Stomach (tissue), 9 donors: Measurements from ENCODE around the gene ANGPTL4. TPM values are rescaled to one million over a fixed set of nuclear protein-coding genes. Genes with fewer than 3 reads are reported as not detected.

Source experiments
- DNase-seq, 2 donors: peaks; one replicate each; pipeline versions ENCODE4 v3.0.0 to v3.0.0-alpha.2; 2013 to 2019
- H3K27ac ChIP-seq, 5 donors: fragments of 200-600 bp in 4 of 5; sonication (generic) in 4 of 5; one replicate each; pipeline ENCODE4 v1.5.1; 2013 to 2019; ENCODE audit warnings: mild to moderate bottlenecking in 1 of 5, moderate library complexity in 1 of 5
- H3K27me3 ChIP-seq, 3 donors: fragments of 200-600 bp; sonication (generic); one replicate each; pipeline ENCODE4 v1.5.1; 2017 to 2019; ENCODE audit warnings: mixed run types in 1 of 3
- H3K36me3 ChIP-seq, 4 donors: fragments of 200-600 bp; sonication (generic); 1 replicate in 3 of 4; 2 replicates in 1 of 4; pipeline ENCODE4 v1.5.1; 2016 to 2019
- H3K4me1 ChIP-seq, 4 donors: fragments of 200-600 bp; sonication (generic); one replicate each; pipeline ENCODE4 v1.5.1; 2016 to 2019
- H3K4me3 ChIP-seq, 4 donors: fragments of 200-600 bp; sonication (generic) in 3 of 4; one replicate each; pipeline ENCODE4 v1.5.1; 2016 to 2019; ENCODE audit warnings: mild to moderate bottlenecking in 1 of 4
- H3K9me3 ChIP-seq, 4 donors: fragments of 200-600 bp; sonication (generic); one replicate each; pipeline ENCODE4 v1.5.1; 2016 to 2019
- CTCF ChIP-seq, 7 experiments: fragments of 450-650 bp in 4 of 7; fragments of 200-600 bp in 3 of 7; sonication (generic) in 3 of 7; IDR thresholded peaks; one replicate each; pipeline ENCODE4 v1.5.1; 2016 to 2019; ENCODE audit warnings: antibody characterized with exemption in 7 of 7, control low read depth in 2 of 7, mild to moderate bottlenecking in 1 of 7
- EP300 ChIP-seq: sonication (generic); formaldehyde crosslinking; IDR thresholded peaks from one replicate; pipeline ENCODE4 v1.6.1; 2017; ENCODE audit warnings: antibody characterized with exemption
- POLR2A ChIP-seq, 4 donors: fragments of 450-650 bp; IDR thresholded peaks; one replicate each; pipeline ENCODE4 v1.6.1; 2016; ENCODE audit warnings: antibody characterized with exemption in 4 of 4, control low read depth in 2 of 4, mild to moderate bottlenecking in 1 of 4, moderate library complexity in 1 of 4
- POLR2AphosphoS5 ChIP-seq, 3 donors: sonication (generic); formaldehyde crosslinking; IDR thresholded peaks; one replicate each; pipeline ENCODE4 v1.6.1; 2016; ENCODE audit warnings: antibody characterized with exemption in 3 of 3
- WGBS, 5 donors: extraction: QIAGEN DNeasy Blood & Tissue Kit in 3 of 5; methylation state at CpG; one replicate each; pipeline versions ENCODE4 v1.1.5 to v1.1.7; 2013 to 2018; 5-methylcytosine and 5-hydroxymethylcytosine counted together
- intact Hi-C: fragments of 100-400 bp; cut with DNase I; formaldehyde crosslinking; loops from one replicate; pipeline ENCODE4 v1.15.1; 2023; ENCODE audit warnings: low total_unique reads
- polyA plus RNA-seq, 3 donors: library from polyadenylated mRNA; stranded (reverse); fragments of 200-250 nt; gene quantifications; one replicate each; pipeline ENCODE4 v1.2.3, GENCODE V29; 2013
- small RNA-seq, 4 donors: library from RNA; depleted of rRNA; stranded (forward); fragments of <200 nt; gene quantifications; one replicate each; pipeline ENCODE3, GENCODE V24; 2016
- total RNA-seq, 5 donors: library from RNA; depleted of rRNA; stranded (reverse); fragments of >200 nt; gene quantifications; one replicate each; pipeline versions ENCODE4 v1.1.0 to v1.2.3, GENCODE V29; 2014 to 2016
- donor health status: healthy with polysubstance abuse.
- donor health status: Bipolar disorder and iron deficiency.
- donor health status: healthy.

ANGPTL4 gene
- total and polyA plus RNA-seq, 8 donors, result 4.1 to 276 (median 21.4) TPM

DNA sequence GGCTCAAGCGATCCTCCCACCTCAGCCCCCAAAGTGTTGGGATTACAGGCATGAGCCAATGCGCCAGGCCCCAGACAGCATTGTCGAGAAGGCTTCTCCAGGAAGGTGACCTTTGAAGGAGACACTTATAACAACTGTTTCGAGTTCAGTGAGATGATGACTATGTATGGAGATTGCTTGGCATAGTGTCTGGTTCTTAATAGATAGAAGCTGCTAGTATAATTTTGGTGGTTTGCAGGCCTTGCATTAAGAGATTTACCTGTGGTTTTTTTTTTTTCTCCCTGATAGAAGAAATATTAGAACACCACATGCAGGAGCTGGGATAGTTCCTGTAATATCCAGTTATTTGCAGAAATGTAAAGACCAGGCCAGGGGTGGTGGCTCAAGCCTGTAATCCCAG is 52.8 kb downstream of the ANGPTL4 start:
- intact Hi-C loops, result no loop called here
- no peaks in the 10 kb centered on the region for H3K27me3 ChIP-seq
- peaks cover 0 to 11% (median 4%) of the 10 kb centered on the region in 4 donors for H3K36me3 ChIP-seq
- no peak for TF ChIP-seq POLR2AphosphoS5 (IDR thresholded peaks at IDR 0.05)
- no peak for TF ChIP-seq POLR2A (IDR thresholded peaks at IDR 0.05)
- no peak for TF ChIP-seq EP300
- TF ChIP-seq CTCF (IDR thresholded peaks at IDR 0.05), result no peak
- no peak overlapping the region for H3K4me3 ChIP-seq
- no peak overlapping the region for H3K27ac ChIP-seq
- WGBS, 5 donors, result 68 to 94% (median 76%) methylated on average over 4 of the region's 4 CpGs
- no peaks in the 10 kb centered on the region for H3K9me3 ChIP-seq
- H3K4me1 ChIP-seq, result peaks cover 17 to 62% (median 29%) of the 10 kb centered on the region in 4 donors
- DNase-seq, result no peak

GRCh38 chr19:8421484-8422461 is 57.8 kb downstream of the ANGPTL4 start:
- DNase-seq, result peak in 1 of 2 donors; percentile 51
- peaks cover 2 to 32% (median 20%) of the 10 kb centered on the region in 4 donors for H3K36me3 ChIP-seq
- peak overlapping the region; percentile 47 to 80 (median 64) for H3K27ac ChIP-seq
- no peaks in the 10 kb centered on the region for H3K9me3 ChIP-seq
- H3K27me3 ChIP-seq, result no peaks in the 10 kb centered on the region
- peaks cover 20 to 52% (median 22%) of the 10 kb centered on the region in 4 donors for H3K4me1 ChIP-seq
- 49 to 80% (median 62%) methylated on average over 14 to 28 of the region's 28 CpGs for WGBS, 5 donors
- no peak overlapping the region for H3K4me3 ChIP-seq
- TF ChIP-seq POLR2AphosphoS5 (IDR thresholded peaks at IDR 0.05) (no peak), POLR2A (IDR thresholded peaks at IDR 0.05) (no peak), CTCF (IDR thresholded peaks at IDR 0.05) (no peak)
- intact Hi-C loops, result no loop called here

- Histone ChIP-seq H3K9me3 (no peaks in the 10 kb centered on the region), H3K36me3 (peaks cover 5 to 45% (median 28%) of the 10 kb centered on the region in 4 donors), H3K27me3 (no peaks in the 10 kb centered on the region), H3K4me1 (peaks cover 18 to 34% (median 21%) of the 10 kb centered on the region in 4 donors), H3K4me3 (no peak overlapping the region), H3K27ac (peak overlapping the region; percentile 64 to 84 (median 77))
- peak; percentile 89 to 94 for DNase-seq
- 27 to 49% (median 43%) methylated on average over 9 of the region's 9 CpGs for WGBS, 5 donors
- intact Hi-C loops, result no loop called here
- peak; percentile 61 to 87 (median 73) for TF ChIP-seq POLR2AphosphoS5 (IDR thresholded peaks at IDR 0.05)
- no peak for TF ChIP-seq POLR2A (IDR thresholded peaks at IDR 0.05)
Measured at GRCh38 chr19:8423817-8424223, 59.9 kb downstream of the ANGPTL4 start.

Small RNA genes lying within 50 kb of the gene (small RNA-seq; reads per million reads assigned to genes)
- 0 to 0.49 (median 0.22) reads per million in 4 donors for gene MIR4999

Other genes starting within 250 kb of the ANGPTL4 start
- gene FBN3, start 214.6 kb upstream of the ANGPTL4 start, total RNA-seq, result under 1 TPM in 1 of 5 donors, not detected in 4; 0.55 TPM
- under 1 TPM in 1 of 3 donors, not detected in 2; 0.08 TPM for gene FBN3, start 214.6 kb upstream of the ANGPTL4 start, polyA plus RNA-seq
- gene CERS4, start 154.8 kb upstream of the ANGPTL4 start, total RNA-seq, result 100 to 1,000 TPM in 1 of 5 donors, 10 to 100 TPM in 3, 1 to 10 TPM in 1; 1.7 to 124 (median 39.0) TPM
- 10 to 100 TPM; 23.1 to 44.9 (median 30.4) TPM for gene CERS4, start 154.8 kb upstream of the ANGPTL4 start, polyA plus RNA-seq
- gene CD320, start 55.8 kb upstream of the ANGPTL4 start, total RNA-seq, result 100 to 1,000 TPM in 1 of 5 donors, 10 to 100 TPM in 4; 13.0 to 108 (median 19.1) TPM
- 10 to 100 TPM; 24.7 to 32.1 (median 27.0) TPM for gene CD320, start 55.8 kb upstream of the ANGPTL4 start, polyA plus RNA-seq
- 10 to 100 TPM in 2 of 5 donors, 1 to 10 TPM in 3; 3.6 to 13.8 (median 9.6) TPM for gene NDUFA7, start 42.8 kb upstream of the ANGPTL4 start, total RNA-seq
- gene NDUFA7, start 42.8 kb upstream of the ANGPTL4 start, polyA plus RNA-seq, result 100 to 1,000 TPM; 127 to 171 (median 150) TPM
- gene RPS28, start 42.7 kb upstream of the ANGPTL4 start, total RNA-seq, result 1,000 to 10,000 TPM in 2 of 5 donors, 100 to 1,000 TPM in 3; 335 to 2,088 (median 520) TPM
- 1,000 to 10,000 TPM in 1 of 3 donors, 100 to 1,000 TPM in 2; 778 to 1,474 (median 861) TPM for gene RPS28, start 42.7 kb upstream of the ANGPTL4 start, polyA plus RNA-seq
- gene KANK3, start 20.9 kb upstream of the ANGPTL4 start, total RNA-seq, result 10 to 100 TPM in 2 of 5 donors, 1 to 10 TPM in 2, not detected in 1; 4.4 to 72.4 (median 8.8) TPM
- gene KANK3, start 20.9 kb upstream of the ANGPTL4 start, polyA plus RNA-seq, result 10 to 100 TPM in 1 of 3 donors, 1 to 10 TPM in 2; 4.8 to 10.7 (median 7.1) TPM
- 100 to 1,000 TPM in 2 of 5 donors, 10 to 100 TPM in 3; 47.7 to 108 (median 79.9) TPM for gene RAB11B, start 26.2 kb downstream of the ANGPTL4 start, total RNA-seq
- 100 to 1,000 TPM in 1 of 3 donors, 10 to 100 TPM in 2; 57.5 to 116 (median 78.8) TPM for gene RAB11B, start 26.2 kb downstream of the ANGPTL4 start, polyA plus RNA-seq
- 10 to 100 TPM; 24.3 to 98.2 (median 33.4) TPM for gene MARCHF2, start 49.1 kb downstream of the ANGPTL4 start, total RNA-seq
- 10 to 100 TPM; 23.5 to 43.4 (median 38.2) TPM for gene MARCHF2, start 49.1 kb downstream of the ANGPTL4 start, polyA plus RNA-seq
- 100 to 1,000 TPM in 3 of 5 donors, 10 to 100 TPM in 2; 54.3 to 664 (median 107) TPM for gene HNRNPM, start 80.8 kb downstream of the ANGPTL4 start, total RNA-seq
- gene HNRNPM, start 80.8 kb downstream of the ANGPTL4 start, polyA plus RNA-seq, result 100 to 1,000 TPM in 1 of 3 donors, 10 to 100 TPM in 2; 87.3 to 110 (median 90.0) TPM
- 1 to 10 TPM in 1 of 5 donors, under 1 TPM in 1, not detected in 3; 0.37 to 1.2 TPM for gene PRAM1, start 138.5 kb downstream of the ANGPTL4 start, total RNA-seq
- gene PRAM1, start 138.5 kb downstream of the ANGPTL4 start, polyA plus RNA-seq, result 1 to 10 TPM in 1 of 3 donors, under 1 TPM in 1, not detected in 1; 0.81 to 1.4 TPM
- 10 to 100 TPM in 3 of 5 donors, 1 to 10 TPM in 2; 1.8 to 28.4 (median 16.5) TPM for gene ZNF414, start 150.0 kb downstream of the ANGPTL4 start, total RNA-seq
- 10 to 100 TPM; 19.9 to 32.7 (median 26.9) TPM for gene ZNF414, start 150.0 kb downstream of the ANGPTL4 start, polyA plus RNA-seq
- 10 to 100 TPM; 10.5 to 54.8 (median 41.6) TPM for gene MYO1F, start 213.3 kb downstream of the ANGPTL4 start, total RNA-seq
- 1 to 10 TPM; 3.0 to 5.5 (median 4.4) TPM for gene MYO1F, start 213.3 kb downstream of the ANGPTL4 start, polyA plus RNA-seq
- 10 to 100 TPM in 3 of 5 donors, 1 to 10 TPM in 2; 2.3 to 28.5 (median 12.8) TPM for gene ADAMTS10, start 246.6 kb downstream of the ANGPTL4 start, total RNA-seq
- gene ADAMTS10, start 246.6 kb downstream of the ANGPTL4 start, polyA plus RNA-seq, result 1 to 10 TPM; 1.9 to 6.6 (median 5.7) TPM